Naive thymus-derived CD8-positive, alpha-beta T cell (primary cell): ENCODE data around the gene NRG2. TPM values are rescaled to one million over a fixed set of nuclear protein-coding genes. Genes with fewer than 3 reads are reported as not detected.

ENCODE experiments used
- ATAC-seq, 2 donors: fragments of 150-1000 bp; cut with Tn5 transposase in 1 of 2; sonication (Bioruptor Pico), chemical (Tn5 transposase) in 1 of 2; 1 replicate in 1 of 2; 2 replicates in 1 of 2; pipeline ENCODE4 v1.10.0; 2021; ENCODE audit warnings: mild to moderate bottlenecking in 2 of 2, moderate library complexity in 2 of 2
- POLR2A ChIA-PET: fragments of 350-600 bp; sonication (Branson Sonifier 250); formaldehyde crosslinking; loops from one replicate; lab custom pipeline; 2021; ENCODE audit warnings: antibody characterized with exemption; lab: Charles Lee
- DNase-seq, 10 donors: peaks; one replicate each; pipeline versions ENCODE4 v3.0.0 to v3.0.0-alpha.2; 2020 to 2022
- H3K27ac Mint-ChIP-seq, 10 donors: one replicate each; pipeline ENCODE4 v1.8.0; 2020 to 2022; ENCODE audit warnings: mild to moderate bottlenecking in 10 of 10, mixed read lengths in 10 of 10, moderate library complexity in 4 of 10, inconsistent platforms in 1 of 10
- H3K27me3 Mint-ChIP-seq, 5 donors: one replicate each; pipeline ENCODE4 v1.8.0; 2021 to 2022; ENCODE audit warnings: mixed read lengths in 5 of 5
- H3K36me3 Mint-ChIP-seq, 3 donors: one replicate each; pipeline ENCODE4 v1.8.0; 2020 to 2022; ENCODE audit warnings: mixed read lengths in 3 of 3, mild to moderate bottlenecking in 2 of 3, inconsistent platforms in 1 of 3
- H3K4me1 Mint-ChIP-seq, 4 donors: one replicate each; pipeline ENCODE4 v1.8.0; 2021 to 2022; ENCODE audit warnings: mixed read lengths in 4 of 4
- H3K4me3 Mint-ChIP-seq, 10 donors: one replicate each; pipeline ENCODE4 v1.8.0; 2020 to 2022; ENCODE audit warnings: mild to moderate bottlenecking in 10 of 10, mixed read lengths in 10 of 10, moderate library complexity in 6 of 10, inconsistent platforms in 1 of 10
- H3K9me3 Mint-ChIP-seq, 9 donors: one replicate each; pipeline ENCODE4 v1.8.0; 2020 to 2022; ENCODE audit warnings: mixed read lengths in 9 of 9, mild to moderate bottlenecking in 3 of 9, inconsistent platforms in 1 of 9, moderate library complexity in 1 of 9
- polyA plus RNA-seq, 3 donors: library from polyadenylated mRNA; unstranded; fragments of 300-500 nt; fragmentation: Illumina TruSeq; gene quantifications; one replicate each; pipeline ENCODE4 v1.2.3, GENCODE V29; 2021
- total RNA-seq, 8 experiments: library from RNA in 2 of 8; stranded (reverse) in 2 of 8; gene quantifications; one replicate each; pipeline ENCODE4 v1.2.3 and lab custom pipeline; 2021 to 2026

The NRG2 gene
- total and polyA plus RNA-seq, 5 experiments from 2014 or later = 0.04 to 0.47 (median 0.25) TPM

GRCh38 chr5:140039561-140039960, 3.5 kb downstream of the NRG2 start:
- no peak for ATAC-seq
- no peak for DNase-seq
- POLR2A ChIA-PET = no interaction called here
- no peaks in the 10 kb centered on the region for H3K9me3 Mint-ChIP-seq
- H3K27me3 Mint-ChIP-seq = peaks cover 43 to 72% (median 62%) of the 10 kb centered on the region in 5 donors
- no peak overlapping the region for H3K4me3 Mint-ChIP-seq
- peaks cover 9 to 30% (median 26%) of the 10 kb centered on the region in 4 donors for H3K4me1 Mint-ChIP-seq
- no peak overlapping the region for H3K27ac Mint-ChIP-seq
- H3K36me3 Mint-ChIP-seq = no peaks in the 10 kb centered on the region

DNA sequence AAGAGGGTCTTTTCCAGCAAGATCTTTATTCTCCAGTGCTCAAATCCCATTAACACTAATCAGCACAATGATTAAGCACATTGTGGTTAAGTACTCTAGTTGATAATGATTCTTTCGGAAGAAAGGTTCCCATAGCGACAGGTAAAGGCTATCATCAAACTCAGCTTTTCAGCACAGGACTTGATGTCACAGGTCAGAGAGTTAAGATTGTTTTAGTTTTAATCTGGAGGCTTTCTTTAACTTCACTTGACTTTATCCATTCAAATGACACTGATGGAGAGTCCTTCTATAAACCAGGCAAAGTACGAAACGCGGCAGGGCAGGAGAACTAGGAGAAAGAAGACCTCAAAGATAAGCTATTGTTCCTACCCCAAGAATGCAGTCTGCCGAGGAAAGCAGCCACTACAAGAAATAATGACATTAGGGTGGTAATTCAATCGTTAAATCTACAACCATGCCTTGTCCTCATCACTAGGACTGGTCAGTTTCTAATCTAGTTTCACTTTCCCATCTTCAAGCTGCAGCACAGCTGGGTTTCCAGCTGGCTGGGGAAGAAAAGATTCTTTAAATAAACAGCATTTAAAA, 4.6 kb downstream of the NRG2 start:
- Mint-ChIP-seq H3K27me3 (peaks cover 42 to 67% (median 56%) of the 10 kb centered on the region in 5 donors), H3K4me1 (peaks cover 6 to 19% (median 16%) of the 10 kb centered on the region in 4 donors), H3K9me3 (no peaks in the 10 kb centered on the region), H3K36me3 (no peaks in the 10 kb centered on the region), H3K27ac (no peak overlapping the region), H3K4me3 (peak overlapping the region in 6 of 10 donors; percentile 4 to 37 (median 18))
- POLR2A ChIA-PET = no interaction called here
- ATAC-seq = no peak
- DNase-seq = no peak

DNA sequence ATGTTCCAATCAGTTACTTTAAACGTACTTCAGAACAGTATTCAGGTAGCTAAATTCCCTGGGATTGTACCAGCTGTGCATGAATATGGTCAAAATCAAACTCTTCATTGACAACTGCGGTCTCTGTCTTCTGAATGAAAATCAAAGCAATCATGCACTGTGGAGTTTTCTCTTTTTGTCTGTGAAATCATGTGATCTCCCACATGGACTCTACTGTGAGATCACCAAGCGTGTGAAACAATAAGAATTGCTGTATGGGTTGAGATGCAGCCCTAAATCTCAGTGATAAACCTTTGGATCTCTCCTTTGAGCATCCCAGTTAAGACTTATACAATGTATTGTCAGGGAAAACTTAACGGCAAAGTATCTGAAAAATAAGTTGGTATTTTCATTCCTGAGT, 6.1 kb downstream of the NRG2 start:
- no peaks in the 10 kb centered on the region for H3K36me3 Mint-ChIP-seq
- H3K4me3 Mint-ChIP-seq = no peak overlapping the region
- no peak overlapping the region for H3K27ac Mint-ChIP-seq
- DNase-seq (no peak), ATAC-seq (no peak)
- H3K9me3 Mint-ChIP-seq = peaks cover 0 to 2% (median 0%) of the 10 kb centered on the region in 9 donors
- POLR2A ChIA-PET = no interaction called here
- peaks cover 5 to 15% (median 12%) of the 10 kb centered on the region in 4 donors for H3K4me1 Mint-ChIP-seq
- H3K27me3 Mint-ChIP-seq = peaks cover 47 to 73% (median 63%) of the 10 kb centered on the region in 5 donors

GRCh38 chr5:140035881-140036280, 7.2 kb downstream of the NRG2 start:
- H3K27ac Mint-ChIP-seq = no peak overlapping the region
- peaks cover 0 to 7% (median 6%) of the 10 kb centered on the region in 4 donors for H3K4me1 Mint-ChIP-seq
- H3K4me3 Mint-ChIP-seq = no peak overlapping the region
- H3K9me3 Mint-ChIP-seq = peaks cover 0 to 2% (median 0%) of the 10 kb centered on the region in 9 donors
- DNase-seq (no peak), ATAC-seq (no peak)
- peaks cover 46 to 72% (median 58%) of the 10 kb centered on the region in 5 donors for H3K27me3 Mint-ChIP-seq
- POLR2A ChIA-PET = no interaction called here
- no peaks in the 10 kb centered on the region for H3K36me3 Mint-ChIP-seq

DNA sequence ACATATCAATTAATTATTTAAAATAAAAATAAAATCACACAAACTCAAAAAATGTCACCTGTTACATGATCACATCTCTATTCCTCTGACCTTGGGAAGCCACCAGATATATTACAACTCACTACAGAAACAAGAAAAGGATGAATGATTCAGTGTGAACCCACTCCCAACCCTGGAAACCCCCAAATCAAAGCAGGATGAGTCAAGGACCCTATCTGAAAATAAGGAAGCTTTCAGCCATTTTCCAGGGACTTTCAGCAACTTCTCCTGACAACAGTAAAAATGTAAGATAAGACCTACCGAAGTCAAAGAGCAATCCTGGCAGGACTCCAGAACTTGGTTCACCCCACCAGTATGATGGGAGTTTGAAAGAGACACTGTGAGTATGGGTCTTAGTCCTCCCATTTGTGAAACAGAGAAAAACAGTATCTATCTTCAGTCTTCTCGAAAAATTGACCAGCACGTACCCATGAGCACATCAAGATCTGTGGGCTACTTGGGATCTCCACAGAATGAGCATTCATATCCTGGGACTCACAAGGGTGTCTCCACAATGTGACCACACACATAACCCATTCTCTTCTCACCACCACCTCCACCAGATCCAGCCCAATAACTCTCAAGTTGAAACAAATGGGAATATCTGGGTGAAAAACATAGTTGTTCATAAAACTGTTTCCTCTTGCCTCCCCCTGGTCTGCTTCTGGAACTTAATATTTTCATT, 9.9 kb downstream of the NRG2 start:
- POLR2A ChIA-PET = no interaction called here
- no peak overlapping the region for H3K4me3 Mint-ChIP-seq
- H3K9me3 Mint-ChIP-seq = peaks cover 0 to 2% (median 0%) of the 10 kb centered on the region in 9 donors
- H3K36me3 Mint-ChIP-seq = no peaks in the 10 kb centered on the region
- ATAC-seq (no peak), DNase-seq (no peak)
- peaks cover 0 to 2% (median 0%) of the 10 kb centered on the region in 4 donors for H3K4me1 Mint-ChIP-seq
- H3K27ac Mint-ChIP-seq = no peak overlapping the region
- H3K27me3 Mint-ChIP-seq = peaks cover 39 to 72% (median 47%) of the 10 kb centered on the region in 5 donors

DNA sequence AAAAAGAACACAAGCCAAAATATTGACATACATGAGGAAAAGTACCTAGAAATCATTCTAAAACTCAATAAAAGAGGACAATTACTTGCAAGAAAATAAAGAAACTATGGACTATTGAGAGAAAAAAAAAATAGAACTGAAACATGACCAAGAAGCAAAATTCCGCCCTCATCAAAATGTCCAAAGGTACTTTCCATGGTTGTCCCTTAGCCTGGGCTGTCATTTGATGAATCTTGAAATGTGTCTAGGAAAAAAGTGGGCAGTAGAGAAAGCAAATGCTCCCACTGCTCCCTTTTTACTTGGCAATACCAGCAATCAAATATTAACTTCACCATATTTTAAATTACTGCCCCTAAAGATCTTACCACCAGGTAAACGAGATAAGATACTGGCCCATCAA, 10.8 kb downstream of the NRG2 start:
- H3K4me3 Mint-ChIP-seq = no peak overlapping the region
- DNase-seq (no peak), ATAC-seq (no peak)
- no peaks in the 10 kb centered on the region for H3K4me1 Mint-ChIP-seq
- H3K27me3 Mint-ChIP-seq = peaks cover 39 to 70% (median 48%) of the 10 kb centered on the region in 5 donors
- POLR2A ChIA-PET = no interaction called here
- no peaks in the 10 kb centered on the region for H3K36me3 Mint-ChIP-seq
- H3K9me3 Mint-ChIP-seq = peaks cover 0 to 2% (median 0%) of the 10 kb centered on the region in 9 donors
- H3K27ac Mint-ChIP-seq = no peak overlapping the region

DNA sequence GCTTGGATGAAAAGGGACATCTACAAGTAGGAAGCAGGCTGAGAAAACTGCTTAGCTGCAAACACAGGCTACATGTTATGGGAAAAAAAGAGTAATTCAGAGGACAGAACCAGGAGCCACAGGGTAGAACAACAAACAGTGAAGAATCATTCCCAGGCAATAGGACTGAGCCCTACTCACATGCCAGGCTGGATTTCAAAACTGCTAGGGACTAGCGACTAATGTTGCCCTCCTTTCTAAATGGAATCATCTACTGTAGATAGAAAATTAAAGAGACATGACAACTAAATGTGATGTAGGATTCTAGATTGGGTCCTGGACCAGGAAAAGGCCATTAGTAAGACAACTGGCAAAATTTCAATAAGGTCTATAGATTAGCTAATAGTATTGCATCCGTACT, 15.3 kb downstream of the NRG2 start:
- Mint-ChIP-seq H3K27me3 (peaks cover 23 to 68% (median 38%) of the 10 kb centered on the region in 5 donors), H3K9me3 (no peaks in the 10 kb centered on the region), H3K36me3 (peaks cover 0 to 4% (median 0%) of the 10 kb centered on the region in 3 donors), H3K4me1 (peaks cover 0 to 2% (median 0%) of the 10 kb centered on the region in 4 donors), H3K27ac (no peak overlapping the region), H3K4me3 (no peak overlapping the region)
- ATAC-seq (no peak), DNase-seq (no peak)
- POLR2A ChIA-PET = no interaction called here

DNA sequence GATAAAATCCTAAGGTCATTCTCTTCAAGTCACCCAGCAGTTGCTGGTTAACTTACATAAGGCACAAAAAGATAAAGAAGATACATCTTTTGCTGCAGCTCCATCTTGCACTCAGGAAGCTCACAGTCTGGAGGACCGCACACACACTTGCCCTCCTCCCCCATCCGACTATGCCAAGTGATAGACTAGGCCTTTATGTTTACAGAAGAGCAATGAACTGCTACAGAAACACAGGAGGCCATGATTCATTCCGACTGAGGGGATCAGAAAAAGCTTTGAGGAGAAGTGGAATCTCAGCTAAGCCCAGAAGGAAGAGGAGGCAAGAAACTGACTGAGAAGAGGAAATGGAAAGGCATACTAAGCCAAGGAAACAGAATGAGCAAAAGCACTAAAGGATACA, 17.4 kb downstream of the NRG2 start:
- ATAC-seq (no peak), DNase-seq (no peak)
- Mint-ChIP-seq H3K36me3 (peaks cover 0 to 4% (median 0%) of the 10 kb centered on the region in 3 donors), H3K27ac (no peak overlapping the region), H3K4me3 (no peak overlapping the region), H3K27me3 (peaks cover 18 to 49% (median 27%) of the 10 kb centered on the region in 5 donors), H3K4me1 (peaks cover 0 to 2% (median 0%) of the 10 kb centered on the region in 4 donors), H3K9me3 (no peaks in the 10 kb centered on the region)
- POLR2A ChIA-PET = no interaction called here

DNA sequence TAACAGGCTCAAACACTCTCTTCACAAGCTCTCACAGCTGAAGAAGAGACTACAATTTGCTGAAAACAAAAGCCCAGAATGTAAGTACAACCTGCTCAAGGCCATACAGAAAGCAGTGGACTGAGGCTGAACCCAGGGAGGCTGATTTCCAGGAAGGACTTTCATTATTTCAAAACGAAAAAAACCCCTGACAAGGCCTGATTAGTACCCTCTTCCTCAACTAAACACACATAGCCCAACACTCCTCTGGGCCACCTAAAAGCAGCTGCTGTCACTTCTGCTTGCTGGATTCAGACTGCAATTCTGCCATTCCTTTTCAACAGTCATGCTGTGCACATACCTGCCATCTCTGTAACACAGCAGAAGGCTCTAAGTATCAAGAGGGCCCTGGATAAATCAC, 18.2 kb downstream of the NRG2 start:
- H3K9me3 Mint-ChIP-seq = no peaks in the 10 kb centered on the region
- peaks cover 0 to 4% (median 0%) of the 10 kb centered on the region in 3 donors for H3K36me3 Mint-ChIP-seq
- POLR2A ChIA-PET = no interaction called here
- peaks cover 18 to 41% (median 26%) of the 10 kb centered on the region in 5 donors for H3K27me3 Mint-ChIP-seq
- H3K4me3 Mint-ChIP-seq = no peak overlapping the region
- peaks cover 0 to 2% (median 0%) of the 10 kb centered on the region in 4 donors for H3K4me1 Mint-ChIP-seq
- ATAC-seq = no peak
- peak overlapping the region in 1 of 10 donors; percentile 11 for H3K27ac Mint-ChIP-seq
- DNase-seq = no peak

DNA sequence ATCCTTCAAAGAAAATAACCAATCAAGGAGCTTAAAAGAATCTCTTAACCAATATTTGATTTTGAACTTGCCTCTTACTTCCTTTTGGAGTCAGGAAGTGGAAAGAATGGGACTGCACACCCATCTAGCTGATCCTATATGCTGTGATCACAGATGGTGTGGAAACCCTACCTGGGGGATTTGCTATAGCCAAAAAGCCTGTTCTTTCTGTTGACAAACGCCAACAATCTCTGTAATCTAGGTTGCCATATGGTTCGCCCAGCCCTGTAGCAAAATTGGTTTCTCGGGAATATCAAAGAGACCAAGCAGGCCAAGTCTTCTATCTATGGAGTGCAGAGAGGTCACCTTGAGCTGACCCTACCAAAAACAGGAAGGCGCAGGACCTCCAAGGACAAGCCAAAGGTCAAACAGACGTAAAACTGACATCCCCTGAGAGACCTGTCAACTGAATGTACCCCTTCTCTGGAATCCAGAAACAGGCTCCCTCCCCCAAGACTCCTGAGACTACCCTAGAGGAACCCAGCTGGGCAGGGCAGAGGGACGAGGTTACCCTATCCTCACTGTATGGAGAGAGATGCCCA, 19.4 kb downstream of the NRG2 start:
- Mint-ChIP-seq H3K9me3 (no peaks in the 10 kb centered on the region), H3K27me3 (peaks cover 15 to 31% (median 25%) of the 10 kb centered on the region in 5 donors), H3K4me1 (peaks cover 0 to 2% (median 0%) of the 10 kb centered on the region in 4 donors), H3K27ac (no peak overlapping the region), H3K36me3 (peaks cover 0 to 4% (median 0%) of the 10 kb centered on the region in 3 donors), H3K4me3 (no peak overlapping the region)
- ATAC-seq (no peak), DNase-seq (no peak)
- POLR2A ChIA-PET = no interaction called here

GRCh38 chr5:140020601-140021177, 22.4 kb downstream of the NRG2 start:
- Mint-ChIP-seq H3K9me3 (no peaks in the 10 kb centered on the region), H3K4me3 (no peak overlapping the region), H3K36me3 (no peaks in the 10 kb centered on the region), H3K27me3 (peaks cover 8 to 18% (median 16%) of the 10 kb centered on the region in 5 donors), H3K4me1 (peaks cover 0 to 2% (median 0%) of the 10 kb centered on the region in 4 donors), H3K27ac (no peak overlapping the region)
- DNase-seq = no peak
- no peak for ATAC-seq
- POLR2A ChIA-PET = no interaction called here

DNA sequence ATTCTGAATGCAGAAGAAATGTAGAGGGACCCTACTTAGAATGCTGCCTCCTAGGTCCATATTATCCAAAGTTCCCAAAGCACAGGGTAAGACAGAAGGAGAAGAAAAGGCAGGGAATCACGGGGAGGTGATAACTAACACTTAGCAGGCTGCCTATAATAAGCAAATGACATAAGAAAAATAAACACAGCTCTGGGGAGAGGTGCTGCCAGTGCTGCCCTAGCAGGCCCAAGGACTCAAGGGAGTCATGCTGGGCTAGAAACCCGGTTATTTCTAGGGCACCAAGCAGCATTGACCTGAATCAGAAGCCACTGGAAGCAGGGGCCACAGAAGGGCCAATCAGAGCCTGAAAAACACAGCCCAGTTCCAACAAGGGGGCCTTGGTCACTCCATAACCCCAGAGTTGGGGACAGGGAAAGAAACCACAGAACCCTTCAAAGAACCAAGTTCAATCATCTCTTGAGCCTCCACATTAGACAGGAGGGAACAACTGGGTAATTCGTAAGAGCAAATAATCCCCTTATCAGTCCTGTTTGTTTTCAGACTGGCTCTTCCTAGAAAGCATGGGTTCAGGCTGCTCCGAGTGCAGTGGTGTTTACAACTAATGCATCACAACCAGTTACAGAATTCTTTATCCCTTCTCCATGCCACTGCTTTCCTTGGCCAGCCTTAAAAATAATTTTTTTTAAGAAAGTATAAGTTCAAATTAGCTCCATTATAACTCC, 24.0 kb downstream of the NRG2 start:
- POLR2A ChIA-PET = no interaction called here
- DNase-seq = no peak
- H3K4me3 Mint-ChIP-seq = no peak overlapping the region
- no peaks in the 10 kb centered on the region for H3K36me3 Mint-ChIP-seq
- no peaks in the 10 kb centered on the region for H3K4me1 Mint-ChIP-seq
- no peak overlapping the region for H3K27ac Mint-ChIP-seq
- H3K9me3 Mint-ChIP-seq = no peaks in the 10 kb centered on the region
- H3K27me3 Mint-ChIP-seq = peaks cover 0 to 10% (median 5%) of the 10 kb centered on the region in 5 donors
- no peak for ATAC-seq
